KG1 (cell line): ENCODE data around the gene MLIP.
"Not testable (repeated sequence)": the region's sequence is repeated elsewhere in the genome, so short reads cannot be mapped to it uniquely, and the experiment has no call there.

Experiments used
- DNase-seq: peaks from one replicate; lab custom pipeline; 2025; lab: John Stamatoyannopoulos, UW

The MLIP gene

DNA sequence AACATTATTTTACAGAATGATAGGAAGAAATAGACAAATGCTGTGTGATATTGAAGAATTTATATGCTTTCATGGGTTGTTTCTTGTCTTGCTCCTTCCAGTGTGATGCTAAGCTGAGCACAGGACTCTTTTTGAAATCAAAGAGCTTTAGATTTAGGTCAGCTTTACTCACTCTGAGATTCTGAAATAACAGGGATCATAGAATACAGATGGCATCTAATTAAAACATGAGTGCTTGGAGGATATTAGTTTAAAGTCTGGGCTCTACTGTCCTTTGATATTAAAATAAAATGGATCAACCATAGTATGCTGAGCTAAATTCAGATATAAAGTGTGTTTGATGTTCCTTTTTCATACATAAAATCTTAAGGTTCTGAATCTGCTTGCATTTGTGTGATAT is 29.6 kb downstream of the MLIP start:
- DNase-seq = no peak

DNA sequence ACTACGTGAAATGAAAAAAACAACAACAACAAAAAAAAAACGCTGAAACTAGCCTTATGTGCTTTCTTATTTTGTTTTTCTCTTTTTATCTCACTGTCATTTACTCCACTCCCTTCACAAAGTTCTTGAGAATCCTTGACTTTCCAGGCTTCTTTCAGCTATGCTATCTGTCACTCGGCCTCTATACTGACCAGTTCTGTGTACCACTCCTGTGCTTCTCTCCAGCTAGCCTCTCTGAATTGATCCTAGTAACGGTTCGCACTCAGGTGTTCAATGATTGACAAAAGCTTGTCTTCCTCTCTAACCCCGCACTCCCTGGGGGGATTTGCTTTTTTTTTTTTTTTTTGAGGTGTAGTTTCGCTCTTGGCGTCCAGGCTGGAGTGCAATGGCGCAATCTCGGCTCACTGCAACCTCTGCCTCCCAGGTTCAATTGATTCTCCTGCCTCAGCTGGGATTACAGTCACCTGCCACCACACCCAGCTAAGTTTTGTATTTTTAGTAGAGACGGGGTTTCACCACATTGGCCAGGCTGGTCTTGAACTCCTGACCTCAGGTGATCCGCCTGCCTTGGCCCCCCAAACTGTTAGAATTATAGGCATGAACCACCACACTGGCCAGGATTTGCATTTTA is 31.8 kb downstream of the MLIP start:
- no peak for DNase-seq

DNA sequence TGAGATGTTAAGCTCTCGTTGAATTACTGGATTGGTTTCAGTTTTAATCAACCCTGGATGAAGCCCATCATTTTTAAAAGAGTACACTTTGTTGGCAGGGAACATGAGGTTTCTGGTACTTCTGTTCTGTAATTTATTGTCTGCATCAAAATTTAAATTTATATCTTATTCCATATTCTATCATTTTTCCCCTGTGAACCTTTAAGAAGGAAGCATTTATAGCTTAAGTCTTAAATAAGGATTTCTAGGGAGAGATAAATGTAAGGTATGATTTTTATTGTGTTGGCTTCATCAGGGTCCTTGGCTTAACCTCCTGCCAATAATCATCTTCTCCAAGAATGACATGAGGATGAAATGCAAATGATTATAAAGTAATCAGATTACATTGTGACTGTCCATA is 40.6 kb downstream of the MLIP start:
- DNase-seq = no peak

GRCh38 chr6:54156650-54157250 is 45.5 kb downstream of the MLIP start:
- no peak for DNase-seq

GRCh38 chr6:54157405-54157804 is 46.2 kb downstream of the MLIP start:
- no peak for DNase-seq

GRCh38 chr6:54173089-54173488 is 61.8 kb downstream of the MLIP start:
- DNase-seq = no peak

DNA sequence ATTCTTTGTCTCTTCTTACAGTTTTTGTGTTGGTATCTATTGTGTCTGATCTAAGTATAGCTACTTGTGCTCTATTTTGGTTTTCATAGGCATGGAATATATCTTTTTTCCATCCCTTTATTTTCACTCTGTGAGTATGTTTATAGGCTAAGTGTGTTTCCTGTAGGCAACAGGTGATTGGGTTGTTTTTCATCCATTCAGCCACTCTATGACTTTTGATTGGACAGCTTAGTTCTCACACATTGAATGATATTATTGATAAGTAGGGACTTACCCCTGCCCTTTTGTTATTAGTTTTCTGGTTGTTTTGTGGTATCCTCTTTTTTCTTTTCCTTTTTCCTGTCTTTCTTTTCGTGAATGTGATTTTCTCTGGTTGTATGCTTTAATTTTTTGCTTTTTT is 67.9 kb downstream of the MLIP start:
- DNase-seq = no peak

GRCh38 chr6:54183616-54184015 is 72.4 kb downstream of the MLIP start:
- no peak for DNase-seq

GRCh38 chr6:54185885-54186284 is 74.6 kb downstream of the MLIP start:
- no peak for DNase-seq

GRCh38 chr6:54188846-54189245 is 77.6 kb downstream of the MLIP start:
- DNase-seq = no peak

- DNase-seq = no peak
Measured at GRCh38 chr6:54191461-54191860, 80.2 kb downstream of the MLIP start.

DNA sequence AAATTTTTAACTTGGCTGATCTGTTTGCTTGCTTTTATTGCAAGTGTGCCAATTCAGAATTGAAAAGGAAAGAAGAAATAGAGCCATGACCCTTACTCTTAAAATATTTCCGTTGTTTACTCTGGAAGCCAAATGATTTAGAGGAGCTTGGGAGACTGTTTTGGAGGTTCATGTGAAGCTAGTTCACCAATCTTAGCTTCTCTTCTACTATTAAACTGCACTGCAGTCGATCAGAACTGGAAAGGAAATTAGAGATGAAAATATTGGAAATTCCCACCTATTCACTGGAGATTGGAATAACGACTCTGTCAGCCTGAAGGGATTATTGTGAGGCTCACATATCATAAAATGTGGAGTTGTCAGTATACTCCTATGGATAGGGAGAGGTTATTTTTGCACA is 81.8 kb downstream of the MLIP start:
- no peak for DNase-seq

DNA sequence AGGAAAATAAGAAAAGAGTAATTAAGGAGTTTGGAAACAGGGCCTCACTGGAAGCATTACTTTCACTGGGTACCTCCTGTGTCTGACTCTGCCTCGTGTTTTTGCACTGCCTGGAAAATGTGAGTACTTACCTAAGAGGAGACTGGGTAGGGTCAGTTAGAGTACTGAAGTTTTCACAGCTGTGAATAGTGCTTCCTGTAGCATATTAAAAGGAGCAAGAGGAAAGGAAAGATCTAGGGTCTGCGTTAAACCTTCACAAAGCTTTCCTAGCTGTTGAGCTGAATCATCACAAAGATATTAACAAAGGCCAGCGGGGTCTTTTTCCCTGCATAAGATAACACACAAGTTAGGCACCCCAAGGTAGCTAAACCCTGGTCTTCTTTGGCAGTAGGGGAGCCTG is 82.3 kb downstream of the MLIP start:
- no peak for DNase-seq

GRCh38 chr6:54194067-54194466 is 82.8 kb downstream of the MLIP start:
- no peak for DNase-seq

DNA sequence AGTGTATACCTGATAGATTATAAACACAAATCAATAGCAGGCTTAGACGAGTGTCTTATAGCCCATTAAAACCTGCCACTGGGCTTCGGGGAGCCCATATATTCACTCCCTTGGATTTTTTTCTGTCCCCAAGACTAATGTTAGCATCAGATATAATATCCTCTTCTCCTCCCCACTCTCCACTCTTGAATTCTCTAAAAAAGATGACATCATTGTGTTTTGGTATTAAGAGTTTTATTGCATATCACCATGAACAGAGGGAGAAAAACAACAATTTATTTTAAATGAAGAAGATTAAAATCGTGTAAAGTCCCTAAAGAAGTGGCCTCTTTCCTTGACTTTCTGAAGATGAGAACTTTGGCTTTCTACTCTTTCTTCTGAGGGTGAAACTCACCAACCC is 84.4 kb downstream of the MLIP start:
- DNase-seq = no peak

GRCh38 chr6:54196905-54197304 is 85.7 kb downstream of the MLIP start:
- DNase-seq = no peak

DNA sequence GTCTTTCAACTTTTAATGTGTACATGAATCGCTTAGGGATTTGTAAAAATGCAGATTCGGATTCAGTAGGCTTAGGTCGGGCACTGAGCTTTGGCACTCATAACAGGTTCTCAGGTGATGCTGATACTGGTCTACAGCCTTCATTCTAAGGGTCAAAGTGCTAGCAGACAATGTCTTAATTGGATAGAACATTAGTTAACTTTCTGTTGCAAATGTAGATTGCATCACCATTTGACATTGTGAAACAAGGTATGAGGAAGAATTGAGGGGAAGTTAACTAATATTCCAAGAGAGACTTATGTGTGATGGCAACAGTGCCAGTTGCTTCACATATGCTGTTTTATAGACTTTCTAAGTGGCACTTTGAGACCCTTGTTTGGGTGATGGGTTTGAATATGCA is 86.9 kb downstream of the MLIP start:
- DNase-seq = no peak

GRCh38 chr6:54203474-54204035 is 92.3 kb downstream of the MLIP start:
- DNase-seq = not testable (repeated sequence)

DNA sequence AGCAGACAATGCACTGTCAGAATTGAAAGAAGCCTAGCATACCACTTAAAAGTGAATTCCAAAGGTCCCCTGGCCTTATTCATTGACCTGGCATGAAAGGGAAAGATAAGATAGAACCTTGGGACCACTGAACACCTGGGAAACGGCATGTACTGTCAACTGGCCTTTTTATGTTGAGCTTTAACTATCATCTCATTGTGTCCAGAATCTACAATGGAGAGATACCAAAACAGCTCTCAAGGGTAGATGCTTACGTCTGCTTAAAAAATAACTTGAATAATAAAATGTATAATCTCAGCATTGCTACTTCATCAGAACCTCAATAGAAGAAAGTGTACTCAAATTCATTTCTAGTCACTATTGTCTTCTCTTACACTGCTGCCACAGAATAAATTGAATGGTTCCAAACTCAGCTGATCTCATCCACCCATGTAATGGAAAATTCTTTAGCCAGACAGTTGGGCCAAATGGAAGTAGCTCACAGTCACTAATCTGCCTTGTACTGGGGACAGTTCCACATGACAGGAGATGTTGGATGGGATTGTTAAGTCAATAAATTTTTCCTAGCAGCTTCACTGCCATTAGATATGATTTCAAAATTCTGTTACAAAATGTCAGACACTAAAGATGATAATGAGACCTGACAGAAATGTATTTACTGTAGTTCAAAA is 93.8 kb downstream of the MLIP start:
- DNase-seq = no peak

GRCh38 chr6:54206510-54206909 is 95.3 kb downstream of the MLIP start:
- no peak for DNase-seq

- DNase-seq = not testable (repeated sequence)
Measured at GRCh38 chr6:54209983-54210382, 98.7 kb downstream of the MLIP start.

- no peak for DNase-seq
Measured at GRCh38 chr6:54214286-54214685, 103.0 kb downstream of the MLIP start.

DNA sequence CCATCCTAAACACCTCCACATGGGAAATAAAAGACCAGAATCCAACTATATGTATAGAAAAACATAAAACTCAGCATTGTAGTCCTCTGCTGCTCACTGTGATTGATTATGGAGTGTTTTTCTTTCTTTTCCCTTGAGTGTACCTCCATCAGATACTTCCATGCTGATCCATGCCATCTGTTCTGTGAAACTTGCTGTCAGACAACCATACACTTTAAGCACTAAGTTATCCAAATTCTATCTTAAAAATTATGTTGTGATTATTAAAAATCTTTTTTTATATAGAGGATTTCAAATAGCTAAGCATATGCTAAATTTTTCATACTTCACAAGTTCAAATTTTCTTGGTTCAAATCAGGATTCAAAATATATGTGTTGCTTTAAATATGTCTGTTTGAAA is 105.1 kb downstream of the MLIP start:
- no peak for DNase-seq
